NCI-H187 treated with DMSO at 0.1 percent for 48 hours (cell line): Measurements from ENCODE around the gene TTC28.

Experiments
- DNase-seq: peaks from one replicate; lab custom pipeline; 2025; lab: John Stamatoyannopoulos, UW

The TTC28 gene

DNA sequence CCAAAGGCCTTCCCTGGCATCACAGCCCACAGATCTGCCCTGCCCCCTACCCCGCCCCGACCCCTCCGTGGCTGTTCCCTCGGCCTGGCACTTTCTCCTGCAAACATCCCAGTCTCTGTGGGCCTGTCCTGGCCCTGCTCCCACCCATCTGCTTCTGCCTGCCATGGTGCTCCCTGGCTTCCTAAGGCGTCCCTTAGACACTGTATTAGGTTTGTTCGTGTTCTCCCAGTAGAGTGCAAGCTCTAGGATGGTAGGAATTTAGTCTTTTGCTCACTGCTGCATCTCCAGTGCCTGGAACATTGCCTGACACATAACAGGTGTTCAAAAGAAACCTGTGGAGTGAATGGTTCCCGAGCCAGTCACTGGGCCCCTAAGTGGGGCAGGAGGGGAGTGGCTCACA, 690.9 kb downstream of the TTC28 start:
- DNase-seq, result no peak

DNA sequence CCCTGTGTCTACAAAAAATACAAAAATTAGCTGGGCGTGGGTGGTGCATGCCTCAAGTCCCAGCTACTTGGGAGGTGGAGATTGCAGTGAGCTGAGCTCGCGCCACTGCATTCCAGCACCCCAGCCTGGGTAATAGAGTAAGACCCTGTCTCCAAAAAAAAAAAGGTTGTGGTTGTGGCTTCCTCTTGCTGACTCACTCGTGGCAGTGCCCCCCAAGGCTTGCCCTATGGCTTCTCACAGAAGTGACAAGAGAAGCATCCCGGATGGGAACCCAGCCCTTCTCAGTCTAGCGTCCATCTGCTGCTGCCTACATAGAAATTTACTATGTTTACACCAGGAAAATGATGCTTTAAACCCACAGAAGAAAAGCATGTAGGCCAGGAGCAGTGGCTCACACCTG, 692.1 kb downstream of the TTC28 start:
- DNase-seq, result no peak

DNA sequence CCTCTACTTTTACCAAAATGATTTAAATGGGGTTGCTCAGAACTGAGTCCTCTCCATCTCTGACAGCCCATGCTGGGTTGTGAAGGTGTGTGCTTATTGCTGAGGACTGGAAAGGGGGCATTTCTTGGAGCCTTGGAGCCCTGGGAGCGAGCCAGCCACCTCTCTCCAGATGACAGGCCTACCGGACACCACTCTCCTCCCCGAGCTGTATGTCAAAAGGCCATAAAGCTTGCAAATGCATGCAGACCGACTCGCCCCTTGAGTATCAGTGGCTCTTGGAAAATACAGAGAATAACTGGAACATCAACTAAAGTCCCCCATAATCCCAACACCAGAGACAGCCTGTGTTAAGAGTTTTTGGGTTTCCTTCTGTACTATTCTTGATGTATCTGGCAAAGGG, 692.7 kb downstream of the TTC28 start:
- DNase-seq, result no peak

DNA sequence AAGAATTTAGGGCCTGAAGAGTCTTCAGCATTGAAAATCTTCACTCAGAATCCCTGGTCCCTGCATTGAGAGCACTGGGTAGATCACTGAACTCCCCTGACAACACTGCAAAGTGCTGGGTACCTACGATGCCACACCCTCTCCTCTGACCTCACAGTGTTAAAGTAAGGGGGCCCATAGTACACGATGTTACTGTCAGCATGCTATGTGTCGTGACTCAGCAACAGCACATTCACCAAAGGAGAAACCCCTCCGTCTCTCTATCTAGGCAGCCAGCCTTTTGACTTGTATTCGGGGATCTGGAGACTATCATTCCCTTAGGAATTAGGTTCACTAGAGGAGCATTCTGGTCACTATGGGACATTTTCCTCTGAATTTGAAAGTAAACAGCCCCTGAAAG, 693.2 kb downstream of the TTC28 start:
- no peak for DNase-seq

DNA sequence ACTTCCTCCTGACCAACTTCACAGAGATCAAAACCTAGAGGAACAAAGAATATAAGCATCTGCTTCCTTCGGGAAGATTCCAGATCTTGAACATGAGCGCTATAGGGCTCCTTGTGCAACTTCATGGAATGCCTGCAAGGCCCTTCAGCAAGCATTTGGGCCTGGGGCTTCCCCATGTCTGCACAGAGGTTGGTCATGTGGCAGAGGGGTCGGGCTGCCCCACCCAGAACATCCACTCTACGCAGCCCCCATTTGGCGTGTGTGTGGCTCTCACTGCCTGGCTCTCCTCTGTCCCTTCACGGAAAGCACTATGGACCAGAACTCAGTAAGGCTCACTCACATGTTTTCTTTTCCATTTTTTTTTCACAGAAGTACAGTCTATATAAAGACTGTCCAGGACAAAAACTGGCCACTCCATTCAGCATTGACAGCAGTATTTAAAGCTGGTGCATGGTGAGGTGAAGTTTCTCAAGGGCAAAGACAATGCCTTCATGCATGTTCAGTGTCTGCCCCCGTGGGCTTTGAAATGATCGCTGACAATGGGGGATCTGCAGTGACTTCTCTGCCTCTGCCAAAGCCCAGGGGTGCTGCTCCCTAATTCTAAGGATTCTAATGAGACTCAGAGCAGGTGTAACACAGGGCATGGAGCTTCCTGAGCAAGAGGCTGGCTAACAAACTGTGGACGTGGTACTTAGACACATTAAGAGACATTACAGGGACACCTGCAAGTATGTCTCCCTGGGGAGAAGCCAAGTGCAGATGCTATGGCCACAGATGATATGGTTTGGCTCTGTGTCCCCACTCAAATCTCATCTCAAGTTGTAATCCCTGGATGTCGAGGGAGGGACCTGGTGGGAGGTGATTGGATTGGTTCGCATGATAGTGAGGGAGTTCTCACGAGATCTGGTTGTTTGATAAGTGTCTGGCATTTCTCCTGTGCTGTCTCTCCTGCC, 694.0 kb downstream of the TTC28 start:
- no peak for DNase-seq

DNA sequence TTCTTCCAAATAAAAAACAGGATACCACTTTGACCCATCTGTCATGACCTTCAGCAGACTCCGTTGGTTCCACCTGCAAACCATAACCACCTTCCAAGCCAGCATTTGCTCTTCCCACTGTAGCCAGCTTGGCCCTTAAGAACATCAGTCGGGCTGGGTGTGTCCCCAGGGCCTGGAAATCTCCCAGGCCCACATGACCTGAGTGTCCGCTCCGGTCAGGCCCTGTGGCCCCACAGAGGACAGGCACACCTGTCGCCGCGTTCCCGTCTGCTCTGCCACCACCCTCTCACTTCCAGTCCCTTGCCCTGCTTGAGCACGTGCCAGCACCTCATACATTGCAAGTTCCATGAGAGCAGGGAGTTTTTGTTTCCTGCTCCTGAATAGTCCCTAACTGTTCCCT, 694.9 kb downstream of the TTC28 start:
- no peak for DNase-seq

DNA sequence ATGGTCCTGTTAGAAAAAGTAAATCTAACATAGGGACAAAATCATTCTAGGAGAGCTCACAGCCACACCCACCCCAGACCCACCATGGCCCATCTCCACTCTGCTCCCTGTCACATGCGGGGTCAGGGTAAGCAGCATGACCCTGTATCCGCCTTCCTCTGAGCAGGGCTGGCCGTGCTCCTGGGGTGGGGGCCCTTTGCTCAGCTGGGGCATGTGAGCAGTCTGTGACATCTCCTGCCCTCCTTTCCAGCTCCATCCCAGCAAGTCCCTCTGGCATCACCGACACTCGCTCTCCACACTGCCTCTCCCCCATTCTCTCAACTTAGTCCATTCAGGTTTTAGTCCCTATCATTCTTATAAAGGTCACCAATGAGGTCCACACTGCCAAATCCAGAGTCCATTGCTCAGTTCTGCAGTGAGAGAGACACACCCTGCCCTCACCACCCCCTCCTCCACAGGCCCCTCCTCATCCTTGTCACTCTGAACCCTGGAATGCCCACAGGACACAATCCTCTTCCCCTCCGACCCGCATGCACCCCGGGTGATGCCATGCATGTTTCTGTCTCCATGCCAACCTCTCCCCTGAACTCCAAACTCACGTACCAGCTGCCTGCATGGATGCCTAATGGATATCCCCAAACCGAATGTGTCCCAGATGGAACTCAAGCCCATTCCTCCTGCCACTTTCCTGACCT, 695.5 kb downstream of the TTC28 start:
- DNase-seq, result no peak

DNA sequence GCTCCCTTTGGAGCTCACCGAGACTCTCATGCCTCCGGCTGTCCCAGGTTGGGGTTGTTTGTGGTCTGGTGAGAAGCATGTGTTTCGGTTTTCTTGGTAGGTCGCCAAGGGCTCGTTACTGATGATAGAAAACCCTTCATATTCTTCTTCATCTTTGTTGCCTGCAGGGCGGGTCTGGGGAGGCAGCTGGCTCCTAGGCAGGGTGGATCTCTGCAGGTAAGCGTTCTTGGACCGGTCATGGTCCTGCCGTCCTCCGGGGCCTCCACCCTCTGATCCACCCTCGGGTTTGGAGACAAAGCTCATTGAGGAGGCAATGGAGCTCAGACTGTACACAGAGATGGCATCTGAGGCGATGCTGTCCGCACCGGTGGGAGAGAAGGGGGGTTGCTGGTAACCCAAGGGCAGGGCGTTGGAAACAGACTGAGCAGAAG, 696.3 kb downstream of the TTC28 start:
- no peak for DNase-seq

DNA sequence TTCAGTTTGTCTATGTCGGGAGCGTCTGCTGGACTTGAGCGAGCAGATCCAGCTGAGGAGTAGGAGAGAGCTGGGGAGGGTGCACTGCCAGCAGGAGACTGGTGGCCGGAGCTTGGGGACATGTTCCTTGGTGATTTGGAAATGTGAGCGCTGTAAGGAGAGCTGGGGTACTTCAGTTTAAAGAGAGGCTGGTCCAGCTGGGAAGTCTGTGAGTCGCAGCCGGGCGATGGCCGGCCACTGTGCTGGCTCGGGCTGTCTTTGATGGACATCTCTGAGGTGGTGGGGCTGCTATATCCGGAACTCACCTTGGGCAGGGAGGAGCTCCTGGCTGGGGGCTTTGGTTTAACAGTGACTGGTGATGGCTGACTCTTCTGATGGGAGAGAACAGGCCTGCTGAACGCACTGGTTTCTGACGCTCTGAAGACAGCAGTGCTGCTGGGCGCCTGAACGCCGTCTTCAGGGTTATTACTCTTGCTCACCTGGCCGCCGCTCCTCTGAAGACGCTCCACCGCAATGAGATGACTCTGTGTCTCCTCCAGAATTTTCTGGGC, 696.9 kb downstream of the TTC28 start:
- no peak for DNase-seq

DNA sequence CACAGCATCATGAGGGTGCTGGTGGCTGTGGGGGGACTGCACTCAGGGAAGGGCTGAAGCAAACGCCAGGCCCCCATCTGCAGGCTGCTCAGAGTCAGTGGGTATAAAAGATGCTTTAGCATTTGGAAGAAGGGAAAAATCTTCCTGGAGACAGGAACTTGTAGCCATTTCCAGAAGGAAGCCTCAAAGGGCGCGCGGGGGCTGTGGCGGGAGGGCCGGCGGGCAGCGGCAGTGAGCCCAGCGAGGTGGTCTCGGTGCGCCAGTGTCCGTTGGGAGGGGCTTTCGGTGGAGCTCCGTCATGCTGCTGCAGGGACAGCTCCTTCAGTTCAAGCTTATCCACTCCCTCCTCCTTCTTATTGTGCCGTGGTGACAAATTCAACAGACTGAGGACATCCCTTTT, 697.5 kb downstream of the TTC28 start:
- no peak for DNase-seq

DNA sequence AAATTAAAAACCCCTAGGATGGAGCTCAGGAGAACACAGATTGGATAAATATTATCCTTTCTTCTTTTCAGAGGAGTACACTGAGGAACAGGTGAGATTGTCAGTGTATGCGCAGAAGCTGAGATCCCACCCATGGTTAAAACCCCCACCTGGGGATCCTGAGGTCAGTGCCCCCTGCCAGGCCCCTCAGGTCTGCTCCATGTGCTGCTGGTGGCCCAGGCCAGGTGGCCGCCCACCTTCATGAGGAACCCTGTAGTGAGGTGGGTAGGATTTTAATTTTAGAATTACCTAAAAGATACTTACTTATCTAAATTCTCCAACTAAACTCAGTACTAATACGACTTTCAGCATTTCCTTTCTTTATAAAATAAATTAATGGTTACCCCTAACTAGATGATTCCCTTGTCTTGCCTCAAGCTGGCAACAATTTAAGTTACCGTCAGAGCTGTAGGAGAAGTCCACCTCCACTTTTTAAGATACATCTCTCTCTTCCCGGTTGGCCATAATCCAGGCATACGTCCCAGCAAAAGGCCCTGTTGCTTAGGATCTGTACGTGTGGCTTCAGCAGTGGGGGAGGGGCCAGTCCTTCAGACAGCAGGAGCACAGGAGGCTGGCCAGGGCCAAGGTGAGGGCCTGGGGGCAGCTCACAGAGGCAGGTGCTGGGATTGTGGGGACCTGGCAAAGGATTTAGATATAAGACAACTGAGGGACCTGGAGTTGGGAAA, 699.1 kb downstream of the TTC28 start:
- DNase-seq, result no peak

DNA sequence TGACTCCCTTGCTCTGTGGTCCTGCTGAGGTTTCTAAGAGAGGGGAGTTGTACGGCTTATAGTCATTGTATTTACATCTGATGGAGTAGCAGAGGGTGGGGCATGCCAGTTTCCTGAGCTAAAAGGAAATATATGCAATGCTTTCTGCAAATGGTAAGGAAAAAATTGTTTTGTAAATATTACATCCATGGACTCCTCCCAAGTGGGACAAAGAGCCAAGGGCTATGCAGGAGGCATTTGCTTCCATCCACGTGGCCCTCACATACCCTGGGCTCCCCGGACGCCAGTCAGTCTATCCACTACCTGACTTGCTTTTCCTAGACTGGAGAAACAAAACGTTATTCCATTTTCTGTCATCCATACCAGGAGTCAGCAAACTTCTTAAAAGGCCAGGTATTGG, 700.8 kb downstream of the TTC28 start:
- no peak for DNase-seq

DNA sequence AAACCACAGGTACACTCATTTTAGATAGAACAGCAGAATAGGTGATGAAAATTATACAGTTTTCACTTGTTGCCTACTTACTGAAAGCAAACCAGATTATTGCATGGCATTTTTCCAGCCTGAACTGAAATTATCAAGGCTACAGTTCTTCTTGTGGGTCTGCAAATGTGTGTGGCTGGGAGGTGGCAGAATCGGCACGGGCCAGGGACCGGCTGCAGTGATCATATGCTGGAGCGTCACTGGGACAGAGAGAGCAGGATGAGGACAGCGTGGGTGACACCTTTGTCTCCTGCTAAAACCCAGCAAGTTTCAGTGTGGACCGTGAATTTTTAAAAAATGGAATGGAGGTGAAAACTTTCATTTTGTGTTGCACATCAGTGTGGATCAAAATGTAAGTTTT, 701.3 kb downstream of the TTC28 start:
- no peak for DNase-seq

DNA sequence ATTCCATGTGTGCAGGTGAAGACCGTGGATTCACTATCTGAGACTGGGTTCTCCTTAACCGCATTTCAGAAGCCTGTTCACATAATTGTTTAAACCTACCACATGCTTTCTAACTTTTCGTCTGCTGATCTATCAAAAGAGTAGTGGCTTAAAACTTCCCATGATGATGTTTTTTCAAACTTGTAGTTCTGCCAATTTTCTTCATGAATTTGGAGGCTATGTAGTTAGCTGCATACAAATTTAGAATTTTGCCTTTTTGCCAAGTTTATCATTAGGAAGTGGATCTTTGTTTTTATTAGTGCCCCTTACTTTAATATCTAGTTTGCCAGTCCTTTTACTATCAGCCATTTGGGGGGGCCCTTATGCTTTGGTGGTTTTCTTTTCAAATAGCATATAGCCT, 703.1 kb downstream of the TTC28 start:
- no peak for DNase-seq

DNA sequence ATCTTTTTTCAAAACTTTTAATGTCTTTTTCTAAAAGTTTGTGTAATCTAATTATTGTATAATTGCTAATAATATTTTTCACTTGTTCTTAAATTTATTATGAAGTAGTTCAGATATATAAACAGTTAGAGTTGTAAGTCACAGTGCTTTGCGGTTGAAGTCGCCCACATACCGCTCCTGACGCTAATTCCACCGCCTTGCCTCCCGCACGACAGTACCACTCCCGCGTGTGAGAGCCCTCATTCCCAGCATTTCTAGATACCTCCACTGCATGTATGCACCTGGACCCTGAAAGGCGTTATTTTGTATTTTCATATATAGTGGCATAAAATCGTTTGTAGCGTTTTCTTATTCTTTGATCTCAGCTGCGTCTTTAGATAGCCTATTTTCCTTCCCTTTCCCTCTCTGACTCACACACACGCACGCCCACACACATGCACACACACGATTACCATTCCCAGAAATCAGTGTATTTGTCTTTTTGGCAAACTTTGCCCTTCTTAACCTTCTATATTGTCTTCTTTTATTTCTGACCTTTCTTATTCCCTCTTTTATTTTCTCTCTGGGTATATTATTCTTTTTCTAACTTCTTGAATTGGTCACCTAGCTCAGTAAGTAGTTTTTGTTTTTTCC, 704.1 kb downstream of the TTC28 start:
- DNase-seq, result no peak

DNA sequence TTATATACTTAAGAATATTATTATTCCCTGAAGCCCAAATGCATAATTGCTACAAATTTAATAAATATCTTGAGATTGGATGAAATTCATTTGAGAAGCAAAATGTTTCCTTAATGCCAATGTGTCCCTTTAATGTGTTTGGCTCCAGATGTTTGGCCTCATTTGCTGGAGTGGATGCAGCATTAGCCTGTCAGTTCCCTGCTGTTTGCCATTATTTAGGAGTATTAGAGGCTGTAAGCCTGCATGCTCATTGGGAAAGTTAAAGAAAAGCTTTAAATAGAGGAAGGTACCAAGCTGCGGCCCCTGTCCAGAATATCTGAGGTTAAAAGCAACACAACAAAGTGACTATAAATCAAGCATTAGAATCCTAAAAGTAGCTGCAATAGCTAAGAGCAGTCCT, 705.8 kb downstream of the TTC28 start:
- no peak for DNase-seq

DNA sequence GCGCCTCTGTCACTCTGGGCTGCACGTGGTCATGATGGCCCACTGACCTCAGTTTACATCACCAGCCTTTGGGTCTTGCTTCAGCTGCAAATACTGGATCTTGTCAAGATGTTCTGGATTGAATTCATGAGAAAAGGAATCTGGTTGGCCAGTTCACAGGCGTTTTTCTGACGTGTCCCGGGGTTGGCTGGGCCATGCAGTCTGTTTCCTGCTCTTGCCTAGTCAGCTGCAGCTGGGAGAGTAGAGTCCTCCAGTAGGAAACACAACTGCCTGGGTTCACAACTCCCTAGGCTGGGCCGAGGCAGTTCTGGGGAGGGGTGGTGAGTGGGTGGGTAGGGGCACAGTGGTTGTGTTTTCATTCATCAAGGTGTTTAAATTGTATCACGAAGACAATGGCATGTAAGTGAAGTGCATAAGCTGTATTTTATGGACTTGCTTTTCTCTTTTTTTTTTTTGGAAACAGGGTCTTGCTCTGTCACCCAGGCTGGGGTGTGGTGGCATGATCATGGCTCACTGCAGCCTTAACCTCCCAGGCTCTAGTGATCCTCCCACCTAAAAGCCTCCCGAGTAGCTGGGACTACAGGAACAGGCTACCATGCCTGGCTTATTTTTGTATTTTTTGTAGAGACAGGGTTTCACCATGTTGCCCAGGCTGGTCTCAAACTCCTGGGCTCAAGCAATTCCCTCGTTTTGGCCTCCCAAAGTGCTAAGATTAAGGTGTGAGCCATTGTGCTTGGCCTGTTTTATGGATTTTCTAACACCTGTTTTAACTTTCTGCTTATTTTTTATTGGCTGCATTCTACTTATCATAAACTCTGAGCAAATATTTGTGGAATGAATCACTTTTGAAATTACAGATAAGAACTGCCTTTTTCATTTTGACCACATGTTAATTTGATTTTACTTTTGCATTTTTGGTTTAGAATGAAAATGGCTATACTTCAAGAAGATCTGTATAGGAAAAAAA, 706.6 kb downstream of the TTC28 start:
- no peak for DNase-seq

DNA sequence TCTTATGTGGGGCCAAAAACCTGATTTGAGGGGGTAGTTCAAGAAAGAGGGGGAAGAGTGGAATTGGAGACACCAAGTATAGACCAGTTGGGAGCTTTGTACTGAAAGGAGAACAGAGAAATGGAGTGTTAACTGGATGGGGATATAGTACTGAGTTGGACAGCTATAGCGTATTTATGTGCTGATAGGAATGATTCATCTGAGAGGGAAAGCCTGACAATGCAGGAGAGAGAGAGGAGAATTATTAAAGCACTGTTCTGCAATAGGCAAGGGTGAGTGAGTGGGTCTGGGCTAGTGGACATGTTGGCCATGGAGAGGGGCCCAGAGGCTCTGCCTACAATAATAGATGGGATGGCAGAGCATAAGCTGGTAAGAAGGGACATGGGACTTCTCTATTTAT, 707.7 kb downstream of the TTC28 start:
- DNase-seq, result no peak

DNA sequence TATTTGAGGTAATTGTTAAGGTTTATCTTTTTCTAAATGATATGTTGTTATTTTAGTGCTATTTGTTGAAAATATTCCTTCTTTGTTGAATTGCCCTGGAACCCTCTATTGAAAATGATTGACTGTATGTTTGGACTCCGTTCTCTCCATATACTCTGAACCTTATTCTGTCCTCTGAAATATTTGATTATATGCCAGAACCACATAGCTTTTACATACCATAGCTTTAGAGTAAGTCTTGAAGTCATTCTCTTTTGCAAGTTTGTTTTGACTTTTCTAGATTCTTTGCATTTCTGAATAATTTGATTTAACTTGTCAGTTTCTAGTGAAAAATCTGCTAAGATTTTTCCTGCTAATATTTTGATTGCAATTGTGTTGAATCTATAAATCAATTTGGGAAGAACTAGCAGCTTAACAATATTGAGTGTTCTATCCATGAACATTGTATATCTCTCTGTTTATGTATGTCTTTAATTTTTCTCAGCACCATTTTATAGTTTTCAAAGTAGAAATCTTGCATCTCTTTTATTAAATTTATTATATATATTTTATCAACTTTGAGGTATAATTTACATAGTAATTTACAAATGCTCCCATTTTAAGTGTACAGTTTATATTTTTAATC, 708.9 kb downstream of the TTC28 start:
- DNase-seq, result no peak
